Natural killer cell (primary cell): Measurements from ENCODE around the gene TBC1D19. TPM values are rescaled to one million over a fixed set of nuclear protein-coding genes. Genes with fewer than 3 reads are reported as not detected.

Experiments used
- total RNA-seq, 4 donors: library from RNA; stranded (reverse); fragments of 120-200 nt in 1 of 4; gene quantifications; one replicate each; pipeline versions ENCODE4 v1.2.3 to v1.2.4, GENCODE V29; 2013 to 2022

The TBC1D19 gene
- total RNA-seq, 3 donors from 2014 or later (not counting 1 experiment from before 2014, with no cell fraction given), result 13.0 to 21.3 (median 16.8) TPM

Other genes starting within 250 kb of the TBC1D19 start
- not detected for gene CCKAR, start 93.6 kb upstream of the TBC1D19 start, total RNA-seq